Transverse colon (tissue), 4 donors: ENCODE results near the gene ADSL. TPM values are rescaled to one million over a fixed set of nuclear protein-coding genes. Genes with fewer than 3 reads are reported as not detected.

ENCODE experiments used
- DNase-seq: peaks from one replicate; pipeline ENCODE4 v3.0.0-alpha.2; 2019
- H3K27ac ChIP-seq, 4 donors: fragments of 200-600 bp; sonication (generic); 2 replicates each; pipeline ENCODE4 v1.5.1; 2016 to 2018; ENCODE audit warnings: inconsistent platforms in 4 of 4
- H3K27me3 ChIP-seq: fragments of 200-600 bp; sonication (generic); 2 replicates; pipeline ENCODE4 v1.5.1; 2017; ENCODE audit warnings: inconsistent platforms
- H3K36me3 ChIP-seq, 4 donors: fragments of 200-600 bp; sonication (generic); 2 replicates each; pipeline ENCODE4 v1.5.1; 2017 to 2019; ENCODE audit warnings: inconsistent platforms in 4 of 4
- H3K4me1 ChIP-seq, 4 donors: fragments of 200-600 bp; sonication (generic); 2 replicates each; pipeline ENCODE4 v1.5.1; 2017 to 2020; ENCODE audit warnings: inconsistent platforms in 4 of 4
- H3K4me3 ChIP-seq, 4 donors: fragments of 200-600 bp; sonication (generic); 1 replicate in 1 of 4; 2 replicates in 3 of 4; pipeline versions ENCODE4 v1.5.1 to v1.6.1; 2017 to 2019; ENCODE audit warnings: inconsistent platforms in 4 of 4
- H3K9me3 ChIP-seq, 2 donors: fragments of 200-600 bp; sonication (generic); 2 replicates each; pipeline ENCODE4 v1.5.1; 2017 to 2019; ENCODE audit warnings: inconsistent platforms in 2 of 2
- EP300 ChIP-seq: sonication (generic); formaldehyde crosslinking; IDR thresholded peaks from one replicate; pipeline ENCODE4 v1.6.1; 2017; ENCODE audit warnings: antibody characterized with exemption, low read depth
- POLR2A ChIP-seq: fragments of 450-650 bp; IDR thresholded peaks from one replicate; pipeline ENCODE4 v1.6.1; 2016; ENCODE audit warnings: antibody characterized with exemption, mild to moderate bottlenecking, moderate library complexity
- POLR2AphosphoS5 ChIP-seq, 3 donors: sonication (generic); formaldehyde crosslinking; IDR thresholded peaks; one replicate each; pipeline ENCODE4 v1.6.1; 2016; ENCODE audit warnings: antibody characterized with exemption in 3 of 3
- WGBS, 2 donors: methylation state at CpG; one replicate each; pipeline ENCODE4 v1.1.5; 2018; ENCODE audit warnings: low coverage in 1 of 2; 5-methylcytosine and 5-hydroxymethylcytosine counted together
- in situ Hi-C, 4 donors: fragments of 200-750 bp; cut with MboI; loops; one replicate each; pipeline versions ENCODE4 v1.15.0 to v1.15.1; 2017; ENCODE audit warnings: low sequenced_read_pairs in 3 of 4, low pct_ligation_motif_present in 1 of 4, low pct_unique_long_range_greater_than_20kb in 1 of 4
- intact Hi-C: fragments of 100-400 bp; cut with DNase I; formaldehyde crosslinking; loops from one replicate; pipeline ENCODE4 v1.15.1; 2023; ENCODE audit warnings: low total_unique reads
- total RNA-seq, 4 donors: library from RNA; depleted of rRNA; stranded (reverse); fragments of >200 nt; gene quantifications; one replicate each; pipeline ENCODE4 v1.1.0, GENCODE V29; 2016
- TF ChIP-seq, protein P1 (sequence below), 5 experiments: fragments of 200-600 bp in 3 of 5; fragments of 450-650 bp in 2 of 5; sonication (generic) in 3 of 5; IDR thresholded peaks; 1 replicate in 2 of 5; 2 replicates in 3 of 5; pipeline ENCODE4 v1.5.1; 2016 to 2017; ENCODE audit warnings: antibody characterized with exemption in 5 of 5, inconsistent platforms in 3 of 5, mild to moderate bottlenecking in 2 of 5, moderate library complexity in 1 of 5

The ADSL gene
- total RNA-seq, 4 donors from 2014 or later: 13.5 to 70.7 (median 41.8) TPM

DNA sequence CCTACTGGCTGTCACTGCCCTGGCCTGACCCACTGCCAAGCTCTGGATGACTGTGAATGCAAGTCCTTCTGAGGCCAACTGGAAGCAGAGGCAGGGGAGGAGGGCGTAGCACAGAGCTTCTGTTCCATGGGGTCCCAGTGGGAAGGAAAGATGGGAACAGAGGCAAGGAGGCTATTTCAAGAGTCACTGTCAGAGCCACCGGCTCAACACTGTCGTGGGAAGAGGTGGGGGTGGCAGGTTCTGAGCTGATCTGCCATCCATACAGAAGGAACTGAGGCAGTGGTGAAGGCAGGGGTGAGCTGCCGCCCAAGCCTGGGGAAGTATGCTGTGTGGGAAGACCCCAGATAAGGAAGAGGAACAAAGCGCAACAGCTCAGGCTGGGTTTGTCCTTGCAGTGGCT lies 78.8 kb downstream of the ADSL start:
- 83% methylated on average over 5 of the region's 5 CpGs; no CpG with 5 or more reads in 1 of the 2 donors for WGBS, 2 donors
- Histone ChIP-seq H3K36me3 (peaks cover 0 to 42% (median 19%) of the 10 kb centered on the region in 4 donors), H3K9me3 (no peaks in the 10 kb centered on the region), H3K27me3 (no peaks in the 10 kb centered on the region), H3K4me3 (no peak overlapping the region), H3K4me1 (no peaks in the 10 kb centered on the region), H3K27ac (no peak overlapping the region)
- no peak for DNase-seq
- no peak for TF ChIP-seq POLR2AphosphoS5 (IDR thresholded peaks at IDR 0.05)
- TF ChIP-seq EP300: no peak
- TF ChIP-seq, protein P1, sequence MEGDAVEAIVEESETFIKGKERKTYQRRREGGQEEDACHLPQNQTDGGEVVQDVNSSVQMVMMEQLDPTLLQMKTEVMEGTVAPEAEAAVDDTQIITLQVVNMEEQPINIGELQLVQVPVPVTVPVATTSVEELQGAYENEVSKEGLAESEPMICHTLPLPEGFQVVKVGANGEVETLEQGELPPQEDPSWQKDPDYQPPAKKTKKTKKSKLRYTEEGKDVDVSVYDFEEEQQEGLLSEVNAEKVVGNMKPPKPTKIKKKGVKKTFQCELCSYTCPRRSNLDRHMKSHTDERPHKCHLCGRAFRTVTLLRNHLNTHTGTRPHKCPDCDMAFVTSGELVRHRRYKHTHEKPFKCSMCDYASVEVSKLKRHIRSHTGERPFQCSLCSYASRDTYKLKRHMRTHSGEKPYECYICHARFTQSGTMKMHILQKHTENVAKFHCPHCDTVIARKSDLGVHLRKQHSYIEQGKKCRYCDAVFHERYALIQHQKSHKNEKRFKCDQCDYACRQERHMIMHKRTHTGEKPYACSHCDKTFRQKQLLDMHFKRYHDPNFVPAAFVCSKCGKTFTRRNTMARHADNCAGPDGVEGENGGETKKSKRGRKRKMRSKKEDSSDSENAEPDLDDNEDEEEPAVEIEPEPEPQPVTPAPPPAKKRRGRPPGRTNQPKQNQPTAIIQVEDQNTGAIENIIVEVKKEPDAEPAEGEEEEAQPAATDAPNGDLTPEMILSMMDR (IDR thresholded peaks at IDR 0.05): no peak
- no peak for TF ChIP-seq POLR2A
- in situ Hi-C loops: no loop called here
- intact Hi-C loops: no loop called here

DNA sequence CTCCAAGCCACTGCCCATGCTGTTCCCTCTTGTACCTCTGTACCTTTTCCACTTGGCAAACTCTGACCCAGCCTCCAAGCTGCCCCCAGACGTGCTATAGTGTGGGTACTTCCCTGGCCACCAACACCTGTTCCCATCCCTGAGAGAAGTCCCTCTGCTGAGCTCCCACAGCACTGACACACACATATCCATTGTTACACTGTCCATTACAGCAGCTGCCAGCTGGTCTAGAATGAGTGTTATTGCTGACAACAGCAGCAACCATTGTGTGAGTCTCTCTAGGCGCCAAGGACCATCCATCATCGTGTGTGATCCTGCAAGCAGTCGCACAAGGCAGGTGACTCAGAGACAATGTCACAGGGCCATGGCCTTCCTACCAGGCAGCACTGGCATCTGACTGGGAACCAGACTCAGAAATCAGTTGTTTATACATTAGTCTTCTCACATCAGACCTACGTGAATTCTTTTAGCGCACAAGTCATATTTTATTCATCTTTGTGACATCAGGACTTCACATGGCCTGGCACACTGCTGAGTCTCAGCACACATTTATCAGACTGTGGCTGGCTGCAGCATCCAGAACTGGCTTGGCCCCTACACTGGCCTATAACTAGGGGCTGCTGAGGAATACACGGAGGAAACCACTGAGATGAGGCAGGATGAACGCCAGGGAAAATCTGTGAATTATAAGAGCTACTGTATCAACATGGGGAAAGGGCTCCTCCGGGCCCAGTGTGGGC lies 80.5 kb downstream of the ADSL start:
- no peak overlapping the region for H3K27ac ChIP-seq
- in situ Hi-C loops: no loop called here

DNA sequence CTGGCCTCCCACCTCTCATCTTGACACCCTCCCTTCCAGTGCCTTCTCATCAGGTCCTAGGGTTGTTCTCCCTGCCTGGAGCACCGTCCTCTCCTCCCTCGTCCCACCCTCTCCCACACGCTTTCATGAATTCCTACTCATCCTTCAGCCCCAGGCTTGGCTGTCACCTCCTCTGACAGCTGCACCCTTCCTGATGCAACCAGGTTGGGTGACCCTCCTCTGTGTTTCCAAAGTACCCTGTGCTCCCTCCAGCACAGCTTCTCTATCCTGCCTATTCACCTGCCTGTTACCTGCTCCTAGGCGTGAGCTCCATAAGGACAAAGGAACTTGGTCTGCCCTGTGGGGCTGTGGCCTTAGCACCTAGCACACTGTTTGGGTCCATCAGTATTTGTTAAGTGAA lies 82.5 kb downstream of the ADSL start:
- Histone ChIP-seq H3K27ac (no peak overlapping the region), H3K9me3 (no peaks in the 10 kb centered on the region), H3K4me3 (no peak overlapping the region), H3K4me1 (peaks cover 0 to 9% (median 0%) of the 10 kb centered on the region in 4 donors), H3K27me3 (no peaks in the 10 kb centered on the region), H3K36me3 (peaks cover 0 to 28% (median 10%) of the 10 kb centered on the region in 4 donors)
- DNase-seq: no peak
- intact Hi-C loops: no loop called here
- TF ChIP-seq, protein P1 (IDR thresholded peaks at IDR 0.05): no peak
- TF ChIP-seq EP300 (no peak), POLR2A (no peak), POLR2AphosphoS5 (IDR thresholded peaks at IDR 0.05) (no peak)
- in situ Hi-C loops: no loop called here
- WGBS, 2 donors: 90 to 98% methylated on average over 2 to 4 of the region's 4 CpGs

More for the DNA sequence above, 80.5 kb downstream of the ADSL start:
- Histone ChIP-seq H3K9me3 (no peaks in the 10 kb centered on the region), H3K4me3 (no peak overlapping the region), H3K36me3 (peaks cover 0 to 32% (median 14%) of the 10 kb centered on the region in 4 donors), H3K27me3 (no peaks in the 10 kb centered on the region), H3K4me1 (peaks cover 0 to under 1% (median 0%) of the 10 kb centered on the region in 4 donors)
- WGBS, 2 donors: 90% methylated on average over 9 of the region's 9 CpGs; no CpG with 5 or more reads in 1 of the 2 donors
- TF ChIP-seq EP300: no peak
- no peak for TF ChIP-seq POLR2AphosphoS5 (IDR thresholded peaks at IDR 0.05)
- TF ChIP-seq POLR2A: no peak
- TF ChIP-seq, protein P1 (IDR thresholded peaks at IDR 0.05): no peak
- intact Hi-C loops: no loop called here
- DNase-seq: no peak

DNA sequence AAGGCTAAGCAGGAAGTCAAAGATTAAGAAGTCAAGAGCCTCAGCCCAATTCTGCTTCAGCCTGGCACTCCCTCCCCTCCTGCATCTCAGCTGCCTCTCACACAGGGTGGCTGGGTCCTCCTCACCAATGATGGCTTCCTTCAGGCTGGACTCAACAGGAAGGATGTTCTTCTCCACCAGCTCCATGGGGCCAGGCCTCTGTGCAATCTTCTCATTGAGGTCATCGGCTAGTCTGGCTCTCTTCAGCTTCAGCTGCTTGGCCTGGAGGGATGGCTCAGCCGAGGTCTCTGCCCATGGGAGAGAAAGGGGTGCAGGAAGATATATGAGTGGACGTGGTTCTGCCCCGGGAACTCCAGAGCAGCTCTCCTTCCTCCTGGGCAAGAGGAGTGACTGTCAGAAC lies 83.2 kb downstream of the ADSL start:
- no peaks in the 10 kb centered on the region for H3K27me3 ChIP-seq
- in situ Hi-C loops: no loop called here
- no peak for DNase-seq
- 97% methylated on average over 4 of the region's 4 CpGs; no CpG with 5 or more reads in 1 of the 2 donors for WGBS, 2 donors
- intact Hi-C loops: no loop called here
- no peak for TF ChIP-seq EP300
- no peak for TF ChIP-seq POLR2A
- TF ChIP-seq POLR2AphosphoS5 (IDR thresholded peaks at IDR 0.05): no peak
- TF ChIP-seq, protein P1 (IDR thresholded peaks at IDR 0.05): no peak
- H3K4me3 ChIP-seq: no peak overlapping the region
- peaks cover 0 to 28% (median 12%) of the 10 kb centered on the region in 4 donors for H3K36me3 ChIP-seq
- no peaks in the 10 kb centered on the region for H3K9me3 ChIP-seq
- H3K27ac ChIP-seq: no peak overlapping the region
- peaks cover 0 to 14% (median 0%) of the 10 kb centered on the region in 4 donors for H3K4me1 ChIP-seq
